Pons (tissue), 1 donor: Measurements from ENCODE around the gene SH3TC2.
A peak's percentile ranks its signal among the peaks of the same experiment; 100 is the strongest.

Experiments used
- DNase-seq: peaks from one replicate; pipeline ENCODE4 v3.0.0-alpha.2; 2016; ENCODE audit warnings: low spot score

The SH3TC2 gene

GRCh38 chr5:149060325-149060724, 2.5 kb downstream of the SH3TC2 start:
- no peak for DNase-seq

GRCh38 chr5:149056616-149057165, 6.2 kb downstream of the SH3TC2 start:
- no peak for DNase-seq

GRCh38 chr5:149054416-149054815, 8.4 kb downstream of the SH3TC2 start:
- DNase-seq, result no peak

DNA sequence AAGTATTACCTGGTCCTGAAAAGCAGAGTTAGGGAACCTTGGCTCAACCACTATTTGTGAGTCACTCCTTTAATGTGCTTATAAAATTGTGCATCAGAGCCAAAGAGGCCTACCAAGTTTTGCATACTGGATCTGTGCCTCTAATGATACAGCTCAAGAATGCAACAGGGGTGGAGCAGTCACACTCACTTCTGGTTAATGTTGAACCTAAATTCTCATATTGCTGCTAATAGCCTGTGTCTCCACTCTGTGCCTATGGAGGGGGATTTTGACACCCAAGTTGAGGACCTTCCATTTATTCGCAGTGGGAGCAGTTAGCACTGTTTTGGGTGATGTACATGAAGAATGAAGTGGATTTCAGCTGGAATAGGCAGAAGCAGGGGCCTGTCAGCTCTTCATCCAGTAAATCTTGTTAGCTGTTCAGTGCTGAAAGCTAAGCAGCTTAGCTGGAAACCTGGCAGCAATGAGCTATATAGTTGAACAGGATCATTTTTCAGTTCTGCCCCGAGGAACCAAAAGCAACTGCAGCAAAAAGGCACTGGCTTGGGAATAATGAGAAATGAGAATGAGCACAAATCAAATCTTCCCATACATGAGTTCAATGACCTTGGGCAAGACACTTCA, 9.7 kb downstream of the SH3TC2 start:
- no peak for DNase-seq

DNA sequence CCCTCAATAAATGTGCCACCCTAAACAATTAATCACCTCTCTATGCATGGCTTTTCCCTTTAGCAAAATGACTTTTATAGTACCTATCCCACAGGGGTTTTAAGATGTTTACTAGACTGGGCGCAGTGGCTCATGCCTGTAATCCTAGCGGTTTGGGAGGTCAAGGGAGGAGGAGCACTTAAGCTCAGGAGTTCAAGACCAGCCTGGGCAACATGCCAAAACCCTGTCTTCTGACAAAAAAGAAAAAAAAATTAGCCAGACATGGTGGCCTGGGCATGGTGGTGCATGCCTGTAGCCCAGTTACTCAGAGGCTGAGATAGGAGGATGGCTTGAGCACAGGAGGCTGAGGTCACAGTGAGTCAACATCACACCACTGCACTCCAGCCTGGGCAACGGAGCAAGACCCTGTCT, 13.5 kb downstream of the SH3TC2 start:
- DNase-seq, result no peak

GRCh38 chr5:149048811-149049210, 14.1 kb downstream of the SH3TC2 start:
- DNase-seq, result no peak

GRCh38 chr5:149047462-149047861, 15.4 kb downstream of the SH3TC2 start:
- DNase-seq, result no peak

DNA sequence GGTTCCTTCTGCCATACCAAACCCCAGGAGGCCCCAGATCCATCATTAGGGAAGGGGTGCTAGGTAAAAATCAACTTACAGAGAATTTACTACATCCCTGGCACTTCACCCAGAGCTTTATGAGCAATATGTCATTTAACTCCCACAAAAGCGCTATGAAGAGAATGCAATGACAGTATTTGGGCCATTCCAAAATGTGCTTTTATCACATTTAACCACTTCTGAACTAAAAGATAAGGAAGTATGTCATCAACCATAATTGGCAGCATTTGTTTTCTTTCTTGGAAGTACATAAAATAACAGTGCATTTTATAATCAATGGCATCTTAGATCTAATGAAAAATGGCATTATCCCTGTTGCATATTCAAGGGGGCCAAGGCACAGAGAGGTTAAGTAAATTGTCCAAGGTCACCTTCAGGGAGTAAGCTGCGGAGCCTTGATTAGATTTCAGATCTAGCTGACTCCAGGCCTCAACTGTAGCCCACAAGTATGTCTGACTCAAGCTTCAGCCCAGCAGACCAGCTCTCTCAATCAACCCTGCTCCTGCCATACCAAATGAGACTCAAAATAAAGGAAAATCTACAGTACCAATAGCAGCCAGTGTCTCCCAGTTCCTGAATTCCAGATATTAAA, 16.5 kb downstream of the SH3TC2 start:
- DNase-seq, result no peak

- DNase-seq, result no peak
Observed at GRCh38 chr5:149045089-149045460, 17.8 kb downstream of the SH3TC2 start.

GRCh38 chr5:149044453-149045088, 18.3 kb downstream of the SH3TC2 start:
- peak; percentile 62 for DNase-seq

GRCh38 chr5:149043641-149044040, 19.2 kb downstream of the SH3TC2 start:
- no peak for DNase-seq

DNA sequence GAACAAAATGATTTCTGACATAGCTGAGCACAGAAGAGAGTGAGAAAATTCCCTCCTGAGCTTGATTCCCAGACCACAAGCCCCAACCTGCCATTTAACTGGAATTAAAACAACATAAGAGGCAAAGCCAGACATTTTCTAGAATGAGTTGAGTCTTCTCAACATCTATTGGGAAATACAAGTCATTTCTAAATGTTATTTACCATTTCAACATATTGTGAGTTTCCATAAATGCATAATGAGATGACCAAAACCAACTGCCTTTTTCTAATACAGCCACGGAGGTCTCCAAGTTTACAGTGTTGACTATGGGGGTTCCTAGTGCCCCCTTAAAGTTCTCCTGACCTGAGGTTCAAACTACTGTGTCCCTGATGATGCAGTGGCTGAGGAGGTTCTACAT, 20.0 kb downstream of the SH3TC2 start:
- DNase-seq, result no peak

GRCh38 chr5:149041242-149041641, 21.6 kb downstream of the SH3TC2 start:
- DNase-seq, result peak; percentile 46

DNA sequence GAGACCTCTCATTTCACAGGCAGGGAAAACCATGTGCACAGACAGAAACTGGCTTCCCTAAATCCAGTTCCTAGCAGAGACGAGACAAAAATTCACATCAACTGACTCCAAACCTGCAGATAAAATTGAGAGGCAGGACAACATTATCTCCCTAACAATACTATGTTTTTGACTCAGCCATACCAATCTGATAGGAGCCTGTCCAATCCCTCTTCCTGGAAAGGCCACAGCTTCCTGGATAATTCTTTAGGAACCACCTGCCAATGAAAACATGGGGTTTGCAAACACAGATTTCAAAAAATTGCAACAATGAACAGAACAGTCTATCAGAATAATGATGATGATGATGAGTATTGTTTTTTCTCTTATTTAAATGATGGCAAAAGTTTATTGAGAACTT, 22.4 kb downstream of the SH3TC2 start:
- no peak for DNase-seq

DNA sequence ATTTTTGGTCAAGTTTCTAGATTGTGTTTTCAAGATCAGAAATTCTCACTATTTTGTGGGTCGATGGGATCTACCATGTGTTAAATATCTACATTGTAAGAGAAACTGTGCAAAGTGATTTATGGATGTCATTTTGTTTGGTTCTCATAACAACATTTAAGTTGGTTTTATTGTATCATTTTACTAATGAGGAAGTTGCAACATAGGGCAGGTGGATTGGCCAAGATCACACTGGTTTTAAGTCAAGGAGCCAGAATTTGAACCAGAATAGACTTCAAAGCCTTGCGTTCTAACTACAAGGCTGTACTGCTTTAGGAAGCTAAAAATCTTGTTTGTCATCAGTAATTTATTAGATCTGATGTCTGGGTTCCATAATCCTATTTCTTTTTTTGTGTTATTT, 23.4 kb downstream of the SH3TC2 start:
- DNase-seq, result no peak

- DNase-seq, result peak; percentile 59
Observed at GRCh38 chr5:149038336-149039080, 24.4 kb downstream of the SH3TC2 start.

DNA sequence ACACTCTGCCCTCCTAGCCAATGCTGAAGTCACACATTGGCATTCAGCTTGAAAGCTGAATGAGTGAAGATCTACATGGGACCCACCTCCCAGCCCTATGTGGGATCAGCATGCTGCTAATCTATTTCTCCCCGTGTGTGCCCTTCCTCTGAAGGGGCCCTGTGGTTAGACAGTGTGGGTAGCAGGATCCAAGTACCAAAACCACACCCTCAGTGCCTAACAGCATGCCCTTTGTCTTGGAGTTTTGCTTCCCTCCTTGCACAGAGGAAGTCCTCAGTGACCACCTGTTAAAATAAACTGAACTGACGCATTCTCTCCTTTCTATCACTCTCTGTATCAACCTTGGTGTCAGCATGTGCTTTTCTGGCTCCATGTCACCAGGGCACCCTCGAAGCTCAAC, 25.0 kb downstream of the SH3TC2 start:
- DNase-seq, result no peak

- no peak for DNase-seq
Observed at GRCh38 chr5:149036970-149037369, 25.9 kb downstream of the SH3TC2 start.

DNA sequence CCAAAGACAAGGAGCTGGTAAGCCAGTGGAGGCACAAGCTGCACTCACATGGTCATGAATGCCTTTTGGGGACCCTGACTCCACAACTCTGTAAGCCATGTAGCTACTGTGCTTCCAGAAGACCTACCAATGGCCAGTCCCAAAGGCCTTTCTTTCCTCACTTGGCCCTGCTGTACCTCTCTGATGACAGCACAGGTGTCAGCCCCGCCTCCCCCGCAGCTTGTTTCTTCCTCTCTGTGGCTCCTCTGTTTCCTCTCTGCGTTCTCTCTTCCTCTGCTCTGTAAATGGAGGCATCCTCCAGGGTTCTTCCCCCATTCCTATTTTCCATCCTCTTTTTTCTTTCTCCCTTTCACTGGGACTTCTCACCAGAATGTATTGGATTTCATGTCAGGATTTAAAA, 26.7 kb downstream of the SH3TC2 start:
- no peak for DNase-seq

DNA sequence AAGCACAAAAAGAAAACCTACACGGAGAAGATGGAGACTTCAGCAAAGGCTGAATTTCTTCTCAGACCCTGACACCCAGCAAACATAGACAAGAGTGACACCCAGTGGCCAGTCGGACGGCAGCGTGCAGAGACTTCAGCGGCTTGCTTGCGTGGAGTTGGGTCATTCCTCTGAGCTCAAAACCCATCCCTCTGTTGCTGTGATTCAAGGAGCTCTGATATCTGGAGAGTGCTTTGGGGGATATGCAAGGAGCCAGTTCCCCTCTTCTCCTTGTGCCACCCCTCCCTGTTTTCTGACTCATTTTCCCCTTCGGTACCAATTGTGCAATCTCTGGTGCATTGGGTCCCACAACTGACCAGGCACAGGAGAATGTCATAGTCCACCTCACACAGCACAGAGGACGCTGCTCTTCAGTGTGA, 27.5 kb downstream of the SH3TC2 start:
- DNase-seq, result peak; percentile 84

DNA sequence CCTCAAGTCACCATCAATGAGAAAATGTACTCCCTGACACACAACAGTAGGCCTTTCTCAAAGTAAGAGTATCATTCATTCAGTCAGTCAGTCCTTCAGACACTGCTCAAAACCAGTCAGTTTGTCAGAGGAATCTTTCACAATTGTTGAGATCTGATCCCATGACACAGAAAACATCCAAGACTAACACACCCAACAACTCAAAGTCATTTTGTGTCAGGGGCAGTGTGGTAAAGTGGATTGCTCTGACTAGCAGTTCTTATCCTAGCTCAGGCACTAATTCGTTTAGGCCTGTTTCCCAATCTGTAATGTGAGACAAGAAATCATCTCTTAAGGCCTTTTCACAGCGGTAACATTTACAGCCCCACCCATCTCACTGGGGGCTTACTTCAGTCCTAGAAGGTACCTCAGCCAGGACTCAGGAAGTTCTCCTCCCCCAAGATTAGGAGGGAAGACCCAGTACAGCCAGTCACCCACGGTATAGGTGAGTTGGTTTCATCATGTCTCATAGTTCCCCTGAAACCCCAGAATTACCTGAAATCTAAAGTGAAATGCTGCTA, 31.9 kb downstream of the SH3TC2 start:
- DNase-seq, result no peak

DNA sequence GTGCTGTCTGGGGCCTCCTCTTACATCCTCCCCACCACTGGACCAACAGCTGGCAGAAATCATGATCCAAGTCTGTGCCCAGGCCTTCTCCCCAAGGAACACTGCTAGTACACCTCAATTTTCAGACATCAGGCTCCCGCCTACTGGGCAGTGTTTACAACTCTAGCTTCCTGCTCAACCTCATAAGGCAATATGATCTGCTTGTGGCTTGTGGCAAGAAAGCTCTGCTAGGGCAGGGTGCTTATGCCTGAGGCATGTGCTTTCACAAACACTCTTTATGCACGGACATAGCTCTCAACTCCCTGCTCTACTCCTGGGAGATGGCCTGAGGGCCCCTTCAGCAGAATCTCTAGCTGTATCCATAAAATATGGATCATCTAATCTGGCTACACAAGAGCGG, 32.5 kb downstream of the SH3TC2 start:
- no peak for DNase-seq
